Activated naive CD8-positive, alpha-beta T cell treated with anti-CD3 and anti-CD28 coated beads, Interleukin-2, amount 50 U/mL, for 16 hours (primary cell): ENCODE measurements around the gene TUBGCP4.

Experiments
- DNase-seq: peaks from one replicate; pipeline ENCODE4 v3.0.0-alpha.2; 2020; ENCODE audit warnings: low read depth, low spot score

Gene TUBGCP4

DNA sequence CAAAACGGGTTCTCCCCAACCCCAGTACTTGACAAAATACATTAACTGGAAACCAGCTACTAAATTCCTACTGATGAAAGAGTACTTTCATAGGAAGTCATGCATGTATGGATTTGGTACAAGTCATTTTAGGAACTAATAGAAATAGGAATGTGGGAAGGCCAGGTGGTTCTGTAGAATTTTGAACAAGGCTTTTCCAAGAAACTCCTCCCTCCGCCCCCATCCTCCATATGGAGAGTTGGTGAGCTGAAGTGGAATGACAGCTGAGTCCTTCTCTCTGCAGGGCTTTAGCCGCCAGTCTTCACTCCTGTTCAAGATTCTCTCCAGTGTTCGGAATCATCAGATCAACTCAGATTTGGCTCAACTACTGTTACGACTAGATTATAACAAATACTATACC is 33.2 kb downstream of the TUBGCP4 start:
- no peak for DNase-seq

DNA sequence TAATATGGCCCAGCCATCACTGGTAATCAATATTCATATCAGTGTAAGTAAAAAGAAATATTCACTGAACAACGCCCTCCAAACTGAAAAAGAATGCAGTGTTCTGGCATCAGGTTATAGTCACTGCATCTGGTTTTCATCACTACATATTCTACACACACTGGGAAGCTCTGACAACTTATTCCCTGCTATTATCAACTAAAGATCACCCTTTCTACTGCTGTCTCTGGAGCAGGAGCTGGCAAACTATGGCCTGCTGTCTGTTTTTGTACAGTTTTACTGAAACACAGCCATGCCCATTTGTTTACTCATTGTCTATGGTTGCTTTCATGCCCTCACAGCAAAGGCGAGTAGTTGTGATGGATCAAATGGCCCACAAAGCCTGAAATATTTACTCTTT is 35.3 kb downstream of the TUBGCP4 start:
- DNase-seq: no peak

DNA sequence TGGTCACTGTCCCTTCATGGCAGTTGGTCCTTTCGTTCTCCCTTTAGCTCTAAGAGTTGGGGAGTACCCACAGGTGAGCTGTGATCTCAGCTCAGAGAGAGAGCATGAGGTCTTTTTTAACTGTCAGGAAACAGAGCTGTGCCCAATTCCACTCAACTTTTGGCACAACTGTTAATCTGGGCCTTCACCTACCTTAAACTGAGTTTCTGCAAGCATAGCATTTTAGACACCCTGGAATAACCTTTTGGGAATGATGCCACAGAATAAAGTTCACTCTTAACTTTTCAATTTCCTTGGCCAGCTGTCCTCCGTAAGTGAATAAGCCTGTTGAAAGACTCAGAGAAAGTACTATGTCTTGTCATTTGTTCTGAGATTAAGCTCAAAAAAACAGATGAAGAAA is 35.9 kb downstream of the TUBGCP4 start:
- DNase-seq: no peak

DNA sequence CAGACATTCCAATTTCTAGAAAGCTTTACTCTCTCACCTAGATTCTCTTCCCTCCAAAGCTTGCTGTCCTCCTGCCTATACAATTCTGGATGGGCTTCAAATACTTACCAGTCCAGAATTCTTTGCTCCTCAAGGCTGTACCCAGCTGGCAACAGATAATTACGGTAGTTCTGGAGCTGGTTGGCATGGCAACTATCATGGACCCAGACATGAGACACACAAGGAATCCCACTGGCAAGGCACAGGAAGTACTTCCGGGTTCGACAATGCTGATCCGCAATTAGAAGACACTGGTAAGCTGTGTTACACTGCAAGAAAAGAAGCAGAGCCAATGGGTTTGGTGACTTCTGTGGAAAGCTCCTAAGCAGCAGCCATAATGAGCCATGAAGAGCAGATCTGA is 37.9 kb downstream of the TUBGCP4 start:
- no peak for DNase-seq

DNA sequence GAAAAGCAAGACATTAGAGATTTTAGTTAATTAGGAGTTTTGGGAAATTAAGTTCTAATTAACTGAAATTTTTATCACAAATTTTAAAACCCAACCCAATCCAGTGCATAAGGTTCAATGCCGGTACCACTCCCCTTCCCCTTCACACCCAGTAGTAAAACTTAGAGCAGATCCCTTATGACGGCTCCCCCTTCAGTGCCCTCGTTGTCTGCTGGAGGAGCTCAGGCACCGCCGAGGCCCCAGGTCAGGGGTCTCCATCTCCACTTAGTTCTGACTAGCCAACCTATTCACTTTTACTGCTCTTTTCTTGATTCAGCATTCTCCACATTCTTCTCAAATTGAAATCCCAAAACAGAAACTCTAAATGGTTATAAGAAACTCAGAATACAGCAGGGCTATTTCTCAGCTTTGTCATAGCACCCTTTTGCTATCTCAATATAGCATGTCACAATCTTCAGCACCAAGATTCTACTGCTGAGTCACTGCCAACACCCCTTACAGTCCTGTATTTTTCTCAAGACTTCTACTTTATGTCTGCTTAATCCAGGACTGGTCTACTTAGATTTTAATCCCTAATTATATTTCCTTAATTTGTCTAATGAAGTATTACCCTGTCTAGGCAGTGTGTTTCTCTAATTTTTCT is 39.8 kb downstream of the TUBGCP4 start:
- no peak for DNase-seq

DNA sequence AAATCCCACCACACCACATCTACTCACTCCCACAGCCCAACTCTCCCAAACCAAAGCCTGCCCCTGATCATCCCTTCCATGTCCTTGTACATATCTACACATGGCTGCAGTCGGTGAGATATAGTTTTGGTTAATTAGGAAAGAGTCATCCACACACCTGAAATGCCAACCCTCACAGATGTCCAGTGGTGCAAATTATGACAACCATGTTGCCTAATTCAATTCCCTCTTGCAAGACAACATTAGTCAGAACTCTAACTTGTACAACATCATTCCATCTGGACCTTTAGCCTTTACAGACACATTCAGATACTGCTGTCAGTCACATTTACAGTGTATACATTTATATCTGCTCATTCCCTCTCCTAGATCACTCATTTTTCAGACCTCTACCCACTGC is 41.2 kb downstream of the TUBGCP4 start:
- DNase-seq: no peak

DNA sequence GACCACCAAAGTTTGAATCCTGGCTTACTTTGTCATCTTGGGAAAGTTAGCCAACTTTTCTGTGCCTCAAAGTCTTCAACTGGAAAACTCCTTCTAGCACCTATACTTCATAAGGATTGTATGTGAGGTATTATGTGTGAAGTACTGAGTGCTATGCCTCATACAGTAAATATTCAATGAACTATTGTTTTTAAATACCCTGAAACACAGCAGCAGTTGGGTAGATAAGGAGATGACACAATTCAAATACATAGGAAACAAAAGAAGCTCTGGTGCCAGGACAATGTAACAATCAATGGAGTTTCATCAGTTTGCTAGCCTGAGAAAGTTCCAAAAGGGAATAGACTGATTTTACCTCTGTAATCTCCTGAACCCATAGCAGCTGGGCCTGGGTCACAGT is 43.3 kb downstream of the TUBGCP4 start:
- no peak for DNase-seq

DNA sequence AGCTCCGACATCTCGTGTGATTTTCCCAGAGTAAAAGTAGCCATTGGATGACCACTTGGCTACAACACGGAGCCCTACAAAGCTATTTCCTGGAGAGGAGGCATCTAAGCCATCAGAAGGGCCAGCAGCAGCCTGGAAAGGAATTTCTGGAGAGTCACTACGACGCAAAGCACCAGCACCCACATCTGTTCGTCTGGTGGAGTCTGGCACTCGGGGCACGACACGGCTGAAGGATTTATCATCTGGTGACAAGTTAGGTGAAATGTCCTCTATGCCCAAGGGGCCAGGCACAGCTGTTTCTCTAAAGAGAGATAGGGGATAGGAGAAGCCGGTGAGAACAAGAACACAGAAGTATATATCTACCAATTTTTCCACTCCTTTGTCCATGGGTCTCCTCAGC is 49.5 kb downstream of the TUBGCP4 start:
- no peak for DNase-seq

DNA sequence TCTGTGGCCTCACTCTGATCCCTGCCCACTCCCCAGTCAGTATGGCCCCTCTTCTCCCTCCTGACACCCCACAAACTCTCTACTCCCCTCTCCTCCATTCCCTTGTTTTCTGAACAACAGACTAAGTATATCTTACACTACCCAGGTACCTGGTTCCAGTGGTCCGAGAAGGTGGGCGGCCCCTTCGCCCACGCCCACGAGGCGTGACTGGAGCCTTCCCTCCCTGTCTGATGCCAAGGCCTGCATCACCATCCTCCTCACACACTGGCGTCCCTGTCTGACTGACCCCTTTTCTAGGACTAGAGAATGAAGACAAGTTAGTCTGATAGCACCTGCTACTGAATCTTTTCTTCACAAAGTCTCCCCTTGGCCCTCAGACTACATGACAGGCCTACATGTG is 50.0 kb downstream of the TUBGCP4 start:
- DNase-seq: no peak

DNA sequence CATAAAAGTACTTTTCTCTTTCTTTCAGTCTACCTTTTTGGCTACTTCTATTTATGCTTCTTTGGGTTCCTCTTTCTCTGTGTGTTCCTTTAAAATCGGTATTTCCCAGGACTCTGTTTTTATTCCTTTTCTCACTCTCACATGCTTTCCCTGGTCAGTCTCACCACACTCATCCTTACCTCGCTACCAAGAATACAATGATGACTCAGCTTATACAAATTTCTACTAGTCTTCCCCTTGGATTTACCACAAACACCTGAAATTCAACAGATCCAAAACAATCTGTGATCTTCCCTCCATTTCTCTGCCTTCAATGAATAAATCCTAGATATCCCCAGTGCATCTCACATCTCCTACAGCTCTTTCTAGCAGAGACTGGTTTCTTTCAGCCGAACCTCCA is 52.9 kb downstream of the TUBGCP4 start:
- DNase-seq: no peak

DNA sequence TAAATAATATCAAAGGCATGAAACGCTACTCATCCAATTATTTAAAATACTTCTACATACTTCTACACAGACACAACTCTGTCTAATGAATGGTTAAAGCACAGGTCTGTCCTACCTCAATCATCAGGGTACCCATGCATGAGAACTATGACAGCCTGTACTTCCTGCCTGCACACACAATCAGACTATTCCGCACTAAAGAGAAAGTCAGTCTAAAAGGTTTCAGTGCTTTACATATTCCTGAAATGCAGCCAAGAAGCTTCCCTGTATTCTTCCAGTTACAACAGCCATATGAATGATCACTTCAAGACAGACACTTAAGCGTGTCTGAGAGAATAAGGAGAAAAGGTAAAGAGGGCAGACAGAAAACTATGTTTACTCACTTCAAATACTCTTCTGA is 58.8 kb downstream of the TUBGCP4 start:
- no peak for DNase-seq

DNA sequence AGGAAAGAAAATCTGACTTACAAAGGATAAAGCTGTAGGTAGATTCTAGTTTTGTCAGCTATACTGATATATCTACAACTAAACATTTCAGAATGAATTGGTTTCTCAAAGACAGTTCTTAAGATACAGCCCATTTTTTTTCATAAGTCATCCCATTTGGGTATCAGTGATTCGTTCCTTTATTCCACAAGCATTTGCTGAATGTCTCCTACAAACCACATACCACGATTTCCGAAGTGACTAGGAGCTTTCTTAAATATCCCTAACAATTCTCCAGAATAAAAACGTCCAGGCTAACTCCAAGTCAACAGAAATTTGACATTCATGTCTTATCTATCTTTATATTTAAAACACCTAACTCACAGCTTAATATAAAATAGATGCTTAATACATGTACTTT is 62.3 kb downstream of the TUBGCP4 start:
- DNase-seq: no peak

DNA sequence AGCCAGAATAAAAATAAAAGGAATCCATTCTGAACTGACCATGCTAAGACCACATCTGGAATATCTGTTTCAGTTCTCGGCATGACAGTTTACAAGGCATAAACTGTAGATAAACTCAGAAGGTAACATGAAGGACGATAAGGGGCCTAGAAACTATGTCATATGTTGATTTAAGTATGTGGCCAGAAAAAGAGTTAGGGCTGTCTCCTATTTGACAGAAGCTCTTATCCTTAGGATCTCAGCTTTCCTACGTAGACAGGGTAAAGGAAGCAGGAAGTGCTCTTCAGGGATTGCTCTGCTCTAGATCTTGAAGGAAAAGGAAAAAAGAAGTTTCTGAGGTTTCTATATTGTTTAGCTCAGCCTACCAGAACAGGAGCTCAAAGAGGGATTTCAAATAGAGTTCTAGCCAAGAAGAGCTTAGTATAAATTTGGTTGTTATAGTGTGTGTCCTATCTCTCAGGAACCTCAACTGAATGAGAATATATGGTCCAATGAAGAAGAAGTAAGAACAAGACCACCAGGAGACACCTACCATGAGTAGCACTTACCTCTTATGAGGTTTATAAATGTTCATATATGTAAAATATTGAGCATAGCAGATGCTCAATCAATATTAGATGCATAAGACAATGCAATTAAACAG is 62.9 kb downstream of the TUBGCP4 start:
- DNase-seq: no peak

DNA sequence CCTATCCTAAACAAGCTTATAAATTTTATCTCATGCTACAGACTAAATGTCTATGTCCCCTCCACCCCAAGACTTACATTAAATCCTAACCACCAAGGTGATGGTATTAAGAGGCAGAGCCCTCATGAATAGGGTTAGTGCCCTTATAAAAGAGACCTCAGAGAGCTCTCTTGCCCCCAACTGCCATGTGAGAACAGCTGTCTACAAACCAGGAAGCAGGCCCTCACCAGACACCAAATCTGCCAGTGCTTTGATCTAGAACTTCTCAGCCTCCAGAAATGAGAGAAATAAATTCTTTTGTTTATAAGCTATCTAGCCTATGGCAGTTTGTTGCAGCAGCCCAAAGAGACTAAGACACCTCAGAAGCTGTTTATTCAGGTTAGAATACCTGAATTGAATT is 63.5 kb downstream of the TUBGCP4 start:
- DNase-seq: no peak

DNA sequence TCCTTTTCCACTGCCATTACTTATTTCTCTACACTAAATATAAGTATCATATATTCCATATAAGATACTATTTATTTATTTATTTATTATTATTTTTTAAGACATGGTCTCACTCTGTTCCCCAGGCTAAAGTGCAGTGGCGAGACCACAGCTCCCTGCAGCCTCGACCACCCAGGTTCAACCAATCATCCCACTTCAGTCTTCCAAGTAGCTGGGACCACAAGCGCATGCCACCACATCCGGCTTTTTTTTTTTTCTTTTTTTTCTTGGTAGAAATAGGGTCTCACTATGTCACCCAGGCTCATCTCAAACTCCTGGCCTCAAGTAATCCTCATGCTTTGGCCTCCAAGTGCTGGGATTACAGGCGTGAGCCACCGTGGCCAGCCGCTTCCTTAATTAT is 65.5 kb downstream of the TUBGCP4 start:
- DNase-seq: no peak

DNA sequence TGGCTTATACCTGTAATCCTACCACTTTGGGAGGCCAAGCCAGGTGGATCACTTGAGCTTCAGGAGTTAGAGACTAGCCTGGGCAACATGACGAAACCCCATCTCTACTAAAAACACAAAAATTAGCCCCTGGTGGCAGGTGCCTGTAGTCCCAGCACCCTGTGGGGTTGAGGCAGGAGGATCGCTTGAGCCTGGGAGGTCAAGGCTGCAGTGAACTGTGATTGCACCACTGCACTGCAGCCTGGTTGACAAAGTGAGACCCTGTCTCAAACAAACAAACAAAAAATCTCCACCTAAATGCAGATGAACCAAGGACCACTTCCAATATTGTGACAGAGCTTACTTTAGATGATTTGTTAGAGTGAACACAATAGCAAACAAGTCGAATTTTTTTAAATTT is 68.4 kb downstream of the TUBGCP4 start:
- no peak for DNase-seq

DNA sequence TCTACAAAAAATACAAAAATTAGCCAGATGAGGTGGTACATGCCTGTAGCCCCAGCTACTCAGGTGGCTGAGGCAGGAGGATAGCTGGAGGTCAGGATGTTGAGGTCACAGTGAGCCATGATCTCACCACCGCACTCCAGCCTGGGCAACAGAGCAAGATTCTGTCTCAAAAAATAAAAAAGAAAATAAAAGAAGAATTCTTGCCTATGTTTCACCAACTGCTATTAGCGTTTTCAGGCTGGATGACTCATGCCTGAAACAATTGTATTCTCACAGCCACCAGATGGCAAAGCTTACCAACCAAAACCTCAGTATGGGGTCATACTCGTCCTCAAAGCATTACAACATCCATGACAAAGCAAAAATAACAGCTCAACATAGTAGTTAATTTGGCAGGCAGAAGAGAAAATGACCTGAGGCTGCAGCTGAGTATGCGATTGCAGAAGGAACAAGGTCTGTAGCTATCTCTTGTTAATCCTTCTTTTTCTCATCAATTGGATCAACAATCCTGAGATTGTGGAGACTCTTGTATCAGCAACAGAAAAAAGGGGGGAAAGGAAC is 69.9 kb downstream of the TUBGCP4 start:
- no peak for DNase-seq

DNA sequence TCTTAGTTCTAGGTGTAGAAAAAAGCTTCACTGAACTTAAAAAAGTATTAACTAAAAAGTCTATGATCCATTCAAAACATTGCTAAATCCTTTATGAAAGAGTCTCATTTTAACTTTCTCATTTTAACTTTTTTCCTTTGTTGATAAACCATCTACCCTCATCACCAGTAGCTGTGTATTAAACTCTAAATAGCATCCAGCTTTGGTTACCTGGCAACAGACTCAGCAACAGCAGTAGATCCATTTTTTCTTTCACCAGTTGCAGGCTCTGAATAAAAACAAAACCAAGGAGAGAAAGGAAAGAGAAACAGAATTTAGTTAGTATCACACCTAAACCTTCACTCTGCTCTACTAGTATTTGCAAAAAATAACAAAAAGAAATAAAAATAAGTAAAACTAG is 70.4 kb downstream of the TUBGCP4 start:
- no peak for DNase-seq

DNA sequence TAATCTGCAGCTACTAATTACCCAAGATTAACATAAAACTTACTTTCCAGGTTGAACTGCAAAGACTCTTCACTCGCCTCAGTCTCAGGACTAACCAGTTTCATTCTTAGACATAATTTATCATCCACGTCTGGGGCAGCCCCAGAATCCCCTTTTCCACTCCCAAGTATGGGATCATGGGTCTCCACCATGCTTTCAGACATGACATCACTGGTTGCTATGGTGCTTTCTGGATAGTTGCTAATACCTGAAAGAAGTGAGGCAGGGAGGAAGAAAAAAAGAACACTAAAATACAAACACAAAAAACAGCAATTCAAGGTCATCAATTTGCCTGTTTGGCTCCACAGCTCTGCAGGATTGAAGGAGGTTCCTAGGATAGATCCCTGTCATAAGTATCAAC is 75.4 kb downstream of the TUBGCP4 start:
- no peak for DNase-seq

DNA sequence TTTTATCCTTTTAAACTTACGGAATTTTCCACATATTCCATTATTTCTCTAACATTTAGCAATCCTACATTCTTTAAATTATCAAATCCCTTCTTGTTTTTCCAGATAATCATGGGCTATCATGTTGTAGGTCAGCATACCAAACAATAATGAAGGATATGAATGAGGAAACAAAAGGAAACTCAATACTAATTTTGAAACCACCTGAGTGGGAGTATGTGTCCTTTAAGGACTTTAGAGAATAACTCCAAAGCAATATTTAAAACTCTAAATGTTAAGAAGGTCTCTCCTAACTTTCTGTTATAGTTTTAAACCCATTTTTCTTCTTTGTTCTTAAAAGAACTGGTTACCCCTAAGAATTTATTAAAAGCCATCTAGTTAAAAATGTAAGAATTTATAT is 79.1 kb downstream of the TUBGCP4 start:
- DNase-seq: no peak
